Activated B cell treated with CpG ODN at 0.5 μM for 24 hours (primary cell): ENCODE measurements around the gene DNAH6. TPM values are rescaled to one million over a fixed set of nuclear protein-coding genes. Genes with fewer than 3 reads are reported as not detected.

Experiments used
- ATAC-seq: fragments of 200-7000 bp; cut with Tn5 transposase; one replicate; pipeline ENCODE4 v1.10.0; 2021; ENCODE audit warnings: low read depth, mild to moderate bottlenecking, moderate library complexity
- CTCF ChIA-PET: fragments of 350-600 bp; sonication (Branson Sonifier 250); formaldehyde crosslinking; loops from one replicate; lab custom pipeline; 2021; ENCODE audit warnings: antibody characterized with exemption; lab: Charles Lee
- POLR2A ChIA-PET: fragments of 350-600 bp; sonication (Branson Sonifier 250); formaldehyde crosslinking; loops from one replicate; lab custom pipeline; 2021; ENCODE audit warnings: antibody characterized with exemption; lab: Charles Lee
- DNase-seq: peaks from one replicate; pipeline ENCODE4 v3.0.0; 2022
- H3K27ac Mint-ChIP-seq: one replicate; pipeline ENCODE4 v1.8.0; 2020; ENCODE audit warnings: mixed read lengths
- H3K27me3 Mint-ChIP-seq: one replicate; pipeline ENCODE4 v1.8.0; 2021; ENCODE audit warnings: mixed read lengths
- H3K36me3 Mint-ChIP-seq: one replicate; pipeline ENCODE4 v1.8.0; 2021; ENCODE audit warnings: low read depth, mixed read lengths
- H3K4me1 Mint-ChIP-seq: one replicate; pipeline ENCODE4 v1.8.0; 2021; ENCODE audit warnings: mixed read lengths
- H3K4me3 Mint-ChIP-seq: one replicate; pipeline ENCODE4 v1.8.0; 2020; ENCODE audit warnings: mild to moderate bottlenecking, mixed read lengths
- H3K9me3 Mint-ChIP-seq: one replicate; pipeline ENCODE4 v1.8.0; 2020; ENCODE audit warnings: mixed read lengths
- intact Hi-C: fragments of 100-400 bp; cut with micrococcal nuclease; formaldehyde crosslinking; loops from one replicate; pipeline ENCODE4 v1.15.1; 2024
- total RNA-seq: library from RNA; stranded (reverse); gene quantifications from 2 replicates; pipeline ENCODE4 v1.2.3, GENCODE V29; 2022
- TF ChIP-seq, protein P1 (sequence below): fragments of 200-600 bp; IDR thresholded peaks from one replicate; pipeline ENCODE4 v1.8.0; 2022; ENCODE audit warnings: antibody characterized with exemption, mild to moderate bottlenecking

Gene DNAH6
- total RNA-seq, 1 donor from 2014 or later, result 0.82 TPM

DNA sequence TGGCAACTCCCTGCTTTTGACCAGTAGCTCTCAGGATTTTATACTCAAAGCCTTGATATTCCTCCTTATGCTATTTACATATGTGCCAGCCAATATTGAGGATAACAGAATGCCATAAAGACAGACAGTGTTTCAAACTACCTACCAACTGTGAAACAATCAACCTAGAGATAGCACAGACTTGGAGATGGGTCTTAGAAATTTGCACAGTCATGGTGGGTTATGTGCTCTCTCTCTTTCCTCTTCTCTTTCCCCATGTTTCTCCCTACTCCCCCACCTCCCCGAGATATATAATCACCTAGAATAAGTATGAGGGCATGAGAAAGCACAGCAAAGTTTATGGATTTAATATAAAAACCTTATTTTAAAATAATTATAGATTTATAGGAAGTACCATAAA, 33.0 kb upstream of the DNAH6 start:
- no peaks in the 10 kb centered on the region for H3K36me3 Mint-ChIP-seq
- POLR2A ChIA-PET, result no interaction called here
- CTCF ChIA-PET, result interaction anchor here (1.1 kb wide), 1 partner anchor 443 kb away, joined by 3 read pairs; no protein-coding TSS in a partner anchor
- no peaks in the 10 kb centered on the region for H3K9me3 Mint-ChIP-seq
- no peaks in the 10 kb centered on the region for H3K4me1 Mint-ChIP-seq
- intact Hi-C loops, result no loop called here
- TF ChIP-seq, protein P1, sequence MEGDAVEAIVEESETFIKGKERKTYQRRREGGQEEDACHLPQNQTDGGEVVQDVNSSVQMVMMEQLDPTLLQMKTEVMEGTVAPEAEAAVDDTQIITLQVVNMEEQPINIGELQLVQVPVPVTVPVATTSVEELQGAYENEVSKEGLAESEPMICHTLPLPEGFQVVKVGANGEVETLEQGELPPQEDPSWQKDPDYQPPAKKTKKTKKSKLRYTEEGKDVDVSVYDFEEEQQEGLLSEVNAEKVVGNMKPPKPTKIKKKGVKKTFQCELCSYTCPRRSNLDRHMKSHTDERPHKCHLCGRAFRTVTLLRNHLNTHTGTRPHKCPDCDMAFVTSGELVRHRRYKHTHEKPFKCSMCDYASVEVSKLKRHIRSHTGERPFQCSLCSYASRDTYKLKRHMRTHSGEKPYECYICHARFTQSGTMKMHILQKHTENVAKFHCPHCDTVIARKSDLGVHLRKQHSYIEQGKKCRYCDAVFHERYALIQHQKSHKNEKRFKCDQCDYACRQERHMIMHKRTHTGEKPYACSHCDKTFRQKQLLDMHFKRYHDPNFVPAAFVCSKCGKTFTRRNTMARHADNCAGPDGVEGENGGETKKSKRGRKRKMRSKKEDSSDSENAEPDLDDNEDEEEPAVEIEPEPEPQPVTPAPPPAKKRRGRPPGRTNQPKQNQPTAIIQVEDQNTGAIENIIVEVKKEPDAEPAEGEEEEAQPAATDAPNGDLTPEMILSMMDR, result no peak
- ATAC-seq (no peak), DNase-seq (no peak)
- H3K27ac Mint-ChIP-seq, result no peak overlapping the region
- H3K4me3 Mint-ChIP-seq, result no peak overlapping the region
- no peaks in the 10 kb centered on the region for H3K27me3 Mint-ChIP-seq

DNA sequence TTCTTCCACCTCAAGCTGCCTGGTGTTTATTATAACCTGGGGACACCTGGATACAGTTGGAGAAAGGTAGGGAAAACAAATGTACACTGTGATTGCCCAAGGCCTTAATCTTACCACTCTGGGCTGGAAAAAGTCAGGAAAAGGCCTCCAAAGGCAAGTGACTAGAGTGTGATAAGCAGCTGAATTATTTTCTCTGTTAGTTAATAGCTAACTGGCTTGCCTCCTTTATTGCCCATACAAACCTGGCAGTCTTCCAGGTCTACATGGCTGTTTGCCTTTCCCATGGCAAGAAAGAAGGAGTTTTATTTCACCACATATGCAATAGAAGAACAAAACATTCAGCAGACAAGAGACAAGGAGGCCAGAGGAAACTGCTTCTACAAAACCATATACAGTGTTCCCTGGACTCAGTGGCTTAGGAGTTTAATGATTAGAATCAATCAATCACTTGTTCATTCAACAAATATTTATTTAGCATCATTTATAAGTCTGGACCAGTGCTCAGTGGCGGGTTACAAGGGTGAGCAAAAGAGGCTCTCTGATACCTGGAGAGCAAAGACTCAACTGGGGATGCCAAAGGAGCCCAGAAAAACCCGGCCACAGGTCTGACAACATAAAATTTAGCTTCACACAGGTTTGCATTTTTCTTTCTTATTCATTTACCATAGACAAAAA, 29.7 kb upstream of the DNAH6 start:
- ATAC-seq (no peak), DNase-seq (no peak)
- no peaks in the 10 kb centered on the region for H3K27me3 Mint-ChIP-seq
- H3K4me3 Mint-ChIP-seq, result no peak overlapping the region
- no peaks in the 10 kb centered on the region for H3K4me1 Mint-ChIP-seq
- H3K9me3 Mint-ChIP-seq, result no peaks in the 10 kb centered on the region
- intact Hi-C loops, result no loop called here
- H3K36me3 Mint-ChIP-seq, result no peaks in the 10 kb centered on the region
- ChIA-PET CTCF (no interaction called here), POLR2A (no interaction called here)
- no peak overlapping the region for H3K27ac Mint-ChIP-seq
- TF ChIP-seq, protein P1, result no peak

DNA sequence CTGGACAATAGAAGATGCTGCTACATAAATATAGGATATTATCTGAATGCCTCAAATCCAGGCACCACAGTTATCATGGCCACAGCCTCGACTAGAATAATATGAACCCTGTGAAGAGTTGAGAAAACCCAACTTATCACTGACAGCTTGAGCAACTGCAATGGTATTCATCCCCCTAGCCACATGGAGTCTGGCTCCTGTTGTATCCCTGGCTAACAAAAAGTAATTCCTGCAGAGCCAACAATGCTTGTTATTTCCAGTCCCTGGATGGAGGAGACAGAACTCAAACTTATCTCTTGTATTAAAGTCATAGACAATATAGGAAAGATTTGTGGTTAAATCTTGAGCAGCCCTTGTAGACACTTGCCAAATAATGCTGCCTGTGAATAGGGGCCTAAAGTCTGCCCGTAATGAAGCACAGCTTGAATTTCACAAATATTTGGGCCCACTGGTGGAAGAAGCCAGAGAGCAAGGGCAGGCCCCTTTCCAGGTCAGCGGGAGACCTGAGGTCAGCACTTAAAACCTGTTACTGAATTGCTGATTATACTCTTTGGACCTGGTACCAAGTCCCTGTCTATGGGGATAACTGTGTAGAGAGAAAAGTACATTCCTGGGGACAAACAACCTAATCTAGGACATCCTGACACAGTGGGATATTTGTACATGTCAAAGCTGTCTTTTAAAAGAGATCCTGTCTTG, 28.9 kb upstream of the DNAH6 start:
- Mint-ChIP-seq H3K36me3 (no peaks in the 10 kb centered on the region), H3K4me3 (no peak overlapping the region), H3K9me3 (no peaks in the 10 kb centered on the region), H3K4me1 (no peaks in the 10 kb centered on the region), H3K27ac (no peak overlapping the region), H3K27me3 (no peaks in the 10 kb centered on the region)
- intact Hi-C loops, result no loop called here
- DNase-seq, result no peak
- POLR2A ChIA-PET, result no interaction called here
- CTCF ChIA-PET, result no interaction called here
- TF ChIP-seq, protein P1, result no peak
- no peak for ATAC-seq

DNA sequence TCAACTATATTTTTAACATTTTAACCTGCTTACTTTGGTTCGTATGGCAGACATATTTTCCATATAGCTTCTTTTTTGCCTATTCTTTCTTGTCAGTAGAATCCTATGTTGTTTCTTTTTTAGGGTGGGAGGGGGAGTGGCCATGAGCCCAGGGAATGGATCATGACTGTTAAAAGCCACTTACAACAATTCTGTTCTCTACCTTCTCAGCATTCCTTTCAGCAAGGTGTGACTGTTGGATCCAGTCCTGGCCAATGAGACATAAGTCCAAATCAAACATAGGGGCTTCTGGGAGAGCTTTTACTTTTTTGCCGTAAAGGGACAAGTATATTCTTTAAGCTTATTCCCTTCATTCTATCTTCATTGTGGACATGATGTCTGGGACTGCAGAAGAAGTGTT, 25.0 kb upstream of the DNAH6 start:
- TF ChIP-seq, protein P1, result no peak
- ATAC-seq, result no peak
- H3K36me3 Mint-ChIP-seq, result no peaks in the 10 kb centered on the region
- DNase-seq, result no peak
- no peak overlapping the region for H3K27ac Mint-ChIP-seq
- H3K27me3 Mint-ChIP-seq, result no peaks in the 10 kb centered on the region
- CTCF ChIA-PET, result interaction anchor here (1.3 kb wide), 1 partner anchor 435 kb away, joined by 5 read pairs; no protein-coding TSS in a partner anchor
- intact Hi-C loops, result no loop called here
- POLR2A ChIA-PET, result no interaction called here
- no peak overlapping the region for H3K4me3 Mint-ChIP-seq
- H3K4me1 Mint-ChIP-seq, result peaks cover 2% of the 10 kb centered on the region
- H3K9me3 Mint-ChIP-seq, result no peaks in the 10 kb centered on the region

DNA sequence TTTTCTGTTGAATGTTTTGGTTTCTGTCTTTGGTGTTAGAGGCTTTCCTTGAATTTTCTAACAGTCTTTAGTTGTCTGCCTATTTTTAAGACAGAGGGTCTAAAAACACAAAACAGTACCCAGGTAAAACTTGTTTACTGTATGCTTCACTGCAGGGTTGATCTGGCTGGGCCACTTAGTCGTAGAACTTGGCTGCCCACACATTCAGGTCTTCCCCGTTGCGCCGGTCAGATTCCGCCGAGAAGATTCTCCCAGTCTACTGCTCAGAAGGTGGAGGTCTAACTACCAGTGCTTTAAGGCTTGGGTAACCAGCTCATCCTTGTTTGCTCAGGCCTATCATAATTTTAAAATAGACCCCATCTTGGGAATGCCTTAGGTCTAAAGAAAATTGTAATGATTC, 24.6 kb upstream of the DNAH6 start:
- H3K9me3 Mint-ChIP-seq, result no peaks in the 10 kb centered on the region
- CTCF ChIA-PET, result interaction anchor here (0.6 to 3.5 kb wide), 4 partner anchors 389 to 808 kb away, joined by 3 to 17 read pairs (median 6); partner anchors contain the start of gene TRABD2A
- H3K36me3 Mint-ChIP-seq, result no peaks in the 10 kb centered on the region
- intact Hi-C loops, result no loop called here
- DNase-seq (no peak), ATAC-seq (no peak)
- POLR2A ChIA-PET, result no interaction called here
- H3K27ac Mint-ChIP-seq, result no peak overlapping the region
- TF ChIP-seq, protein P1, result no peak
- no peaks in the 10 kb centered on the region for H3K27me3 Mint-ChIP-seq
- H3K4me1 Mint-ChIP-seq, result peaks cover 2% of the 10 kb centered on the region
- no peak overlapping the region for H3K4me3 Mint-ChIP-seq
